ENCODE results near the gene BTK. TPM values are rescaled to one million over a fixed set of nuclear protein-coding genes. Genes with fewer than 3 reads are reported as not detected.

The BTK gene
- total and polyA plus RNA-seq, 9 of the 15 experiments (the other 6 are each of a cell fraction or from before 2014, with no cell fraction given) = 14.9 to 93.4 (median 65.2) TPM

DNA sequence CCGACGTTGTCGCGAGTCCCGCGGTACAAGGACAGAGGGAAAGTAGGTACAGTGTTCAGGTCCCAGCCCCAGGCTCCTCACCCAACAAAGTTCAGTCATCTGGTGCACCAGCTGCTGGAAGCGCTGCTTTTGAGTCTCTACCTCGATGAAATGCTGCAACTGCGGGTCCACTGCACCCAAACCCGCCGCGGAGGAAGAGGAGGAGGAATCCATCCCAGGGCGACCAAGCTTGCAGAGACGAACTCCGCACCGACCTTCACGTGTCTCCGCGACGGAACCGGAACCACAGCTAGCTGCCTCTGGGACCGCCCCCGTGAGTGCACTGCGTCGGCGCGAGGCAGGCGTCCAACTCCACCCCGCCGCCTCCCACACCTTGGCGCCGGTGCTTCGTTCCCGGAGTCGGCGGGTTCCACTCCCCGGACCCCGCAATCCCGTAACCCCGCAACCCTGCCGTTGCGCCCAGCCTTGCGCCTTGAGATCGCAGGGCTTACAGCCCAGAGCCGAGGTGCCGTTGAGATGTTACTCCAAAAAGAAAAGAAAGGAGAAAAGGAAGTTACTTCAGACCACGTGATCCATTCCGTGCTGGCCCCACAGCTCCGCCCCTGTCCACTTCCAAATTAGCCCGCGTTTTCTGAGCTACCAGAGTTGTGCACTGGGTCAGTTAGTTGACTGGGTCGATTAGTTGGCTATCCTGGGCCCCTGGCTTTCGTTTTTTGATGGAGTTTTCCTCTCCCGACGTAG lies 37.4 kb downstream of the BTK start, which contains the start of gene TIMM8A (continued):
- TF ChIP-seq MTA1 (IDR thresholded peaks at IDR 0.05; ENCODE audit: borderline replicate concordance) (no peak), ZNF75A (CRISPR knock-in tag; IDR thresholded peaks at IDR 0.05) (no peak), CBFA2T3 (IDR thresholded peaks at IDR 0.05) (no peak), SREBF1 (IDR thresholded peaks at IDR 0.05; ENCODE audit: borderline replicate concordance, low read depth, low read length) (no peak), NFIX (CRISPR knock-in tag; IDR thresholded peaks at IDR 0.05; ENCODE audit: low read depth) (no peak), ZNF707 (CRISPR knock-in tag; conservative IDR thresholded peaks at IDR 0.05) (no peak), CBX3 (IDR thresholded peaks at IDR 0.05; ENCODE audit: borderline replicate concordance in 1 of 2, low read length in 2 of 2) (no peak), NFE2 (IDR thresholded peaks at IDR 0.05; ENCODE audit: low read depth) (no peak), KDM2B (CRISPR knock-in tag; IDR thresholded peaks at IDR 0.05) (no peak), CBFB (CRISPR knock-in tag; IDR thresholded peaks at IDR 0.05) (no peak), TCF7 (IDR thresholded peaks at IDR 0.05; ENCODE audit: borderline replicate concordance) (no peak), STAT5B (CRISPR knock-in tag; IDR thresholded peaks at IDR 0.05) (no peak), XRCC3 (IDR thresholded peaks at IDR 0.05) (no peak), ZNF3 (CRISPR knock-in tag; IDR thresholded peaks at IDR 0.05) (no peak), ZNF780A (CRISPR knock-in tag; IDR thresholded peaks at IDR 0.05) (no peak), SNRNP70 (optimal IDR thresholded peaks at IDR 0.05; ENCODE audit: low read depth, low read length) (no peak), ZKSCAN3 (CRISPR knock-in tag; IDR thresholded peaks at IDR 0.05) (no peak), ZNF384 (IDR thresholded peaks at IDR 0.05; ENCODE audit: low read depth, low read length) (no peak), RBM15 (IDR thresholded peaks at IDR 0.05; ENCODE audit: insufficient read depth, low read length) (no peak), POLR3G (IDR thresholded peaks at IDR 0.05; ENCODE audit: extremely low read depth, insufficient read length, insufficient replicate concordance) (no peak), MECOM (CRISPR knock-in tag; IDR thresholded peaks at IDR 0.05) (no peak), DPF2 (IDR thresholded peaks at IDR 0.05) (peak; percentile 24; the same call in 1 of the 2 replicates), CCNT2 (IDR thresholded peaks at IDR 0.05; ENCODE audit: borderline replicate concordance, extremely low read depth, insufficient read length, low read depth, low read length) (no peak), ZNF12 (CRISPR knock-in tag; IDR thresholded peaks at IDR 0.05) (no peak)
- TF ChIP-seq, protein P1, sequence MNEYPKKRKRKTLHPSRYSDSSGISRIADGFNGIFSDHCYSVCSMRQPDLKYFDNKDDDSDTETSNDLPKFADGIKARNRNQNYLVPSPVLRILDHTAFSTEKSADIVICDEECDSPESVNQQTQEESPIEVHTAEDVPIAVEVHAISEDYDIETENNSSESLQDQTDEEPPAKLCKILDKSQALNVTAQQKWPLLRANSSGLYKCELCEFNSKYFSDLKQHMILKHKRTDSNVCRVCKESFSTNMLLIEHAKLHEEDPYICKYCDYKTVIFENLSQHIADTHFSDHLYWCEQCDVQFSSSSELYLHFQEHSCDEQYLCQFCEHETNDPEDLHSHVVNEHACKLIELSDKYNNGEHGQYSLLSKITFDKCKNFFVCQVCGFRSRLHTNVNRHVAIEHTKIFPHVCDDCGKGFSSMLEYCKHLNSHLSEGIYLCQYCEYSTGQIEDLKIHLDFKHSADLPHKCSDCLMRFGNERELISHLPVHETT (CRISPR knock-in tag; conservative IDR thresholded peaks at IDR 0.05 in 1 of 2, IDR thresholded peaks at IDR 0.05 in 1 of 2) = 0 out of 4 replicates have a peak, but pooled peaks of 1 of the 2 experiments have one; percentile 37
- TF ChIP-seq, protein P2, sequence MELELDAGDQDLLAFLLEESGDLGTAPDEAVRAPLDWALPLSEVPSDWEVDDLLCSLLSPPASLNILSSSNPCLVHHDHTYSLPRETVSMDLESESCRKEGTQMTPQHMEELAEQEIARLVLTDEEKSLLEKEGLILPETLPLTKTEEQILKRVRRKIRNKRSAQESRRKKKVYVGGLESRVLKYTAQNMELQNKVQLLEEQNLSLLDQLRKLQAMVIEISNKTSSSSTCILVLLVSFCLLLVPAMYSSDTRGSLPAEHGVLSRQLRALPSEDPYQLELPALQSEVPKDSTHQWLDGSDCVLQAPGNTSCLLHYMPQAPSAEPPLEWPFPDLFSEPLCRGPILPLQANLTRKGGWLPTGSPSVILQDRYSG (tag; conservative IDR thresholded peaks at IDR 0.05; ENCODE audit: low read depth) = no peak
- TF ChIP-seq, protein P3, sequence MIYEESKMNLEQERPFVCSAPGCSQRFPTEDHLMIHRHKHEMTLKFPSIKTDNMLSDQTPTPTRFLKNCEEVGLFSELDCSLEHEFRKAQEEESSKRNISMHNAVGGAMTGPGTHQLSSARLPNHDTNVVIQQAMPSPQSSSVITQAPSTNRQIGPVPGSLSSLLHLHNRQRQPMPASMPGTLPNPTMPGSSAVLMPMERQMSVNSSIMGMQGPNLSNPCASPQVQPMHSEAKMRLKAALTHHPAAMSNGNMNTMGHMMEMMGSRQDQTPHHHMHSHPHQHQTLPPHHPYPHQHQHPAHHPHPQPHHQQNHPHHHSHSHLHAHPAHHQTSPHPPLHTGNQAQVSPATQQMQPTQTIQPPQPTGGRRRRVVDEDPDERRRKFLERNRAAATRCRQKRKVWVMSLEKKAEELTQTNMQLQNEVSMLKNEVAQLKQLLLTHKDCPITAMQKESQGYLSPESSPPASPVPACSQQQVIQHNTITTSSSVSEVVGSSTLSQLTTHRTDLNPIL (CRISPR knock-in tag; IDR thresholded peaks at IDR 0.05) = no peak
